ENCODE results near the gene C1orf35. TPM values are rescaled to one million over a fixed set of nuclear protein-coding genes. Genes with fewer than 3 reads are reported as not detected.

Gene C1orf35
- 1 to 10 TPM; 9.1 to 9.7 TPM for total RNA-seq

GRCh38 chr1:228102791-228103620 lies at the start of gene C1orf35:
TSS of gene C1orf35 (minus strand) at chr1:228103325. CDS start at chr1:228103227, 98 bp downstream.
- peak within 1 kb of the TSS; percentile 92 for H3K4me3 ChIP-seq
- no peaks in the 10 kb centered on the region for H3K27me3 ChIP-seq (replicated peaks; ENCODE audit: insufficient read depth)
- TF ChIP-seq CTCF (IDR thresholded peaks at IDR 0.05): no peak
- H3K36me3 ChIP-seq: peaks cover 32% of the 10 kb centered on the region
- H3K4me1 ChIP-seq (ENCODE audit: control insufficient read depth in 1 of 2, low read depth in 2 of 2): peaks cover 12 to 33% of the 10 kb centered on the region in 2 donors
- no peaks in the 10 kb centered on the region for H3K9me3 ChIP-seq
- DNase-seq (ENCODE audit: low spot score): peak; percentile 67
- ATAC-seq (ENCODE audit: insufficient number of reproducible peaks, low FRiP score, low read depth): peak; percentile 85
- H3K27ac ChIP-seq: peak within 1 kb of the TSS; percentile 77 to 92

- no peaks in the 10 kb centered on the region for H3K9me3 ChIP-seq
- no peak overlapping the region for H3K4me3 ChIP-seq
- H3K27me3 ChIP-seq (replicated peaks; ENCODE audit: insufficient read depth): no peaks in the 10 kb centered on the region
- peaks cover 26 to 34% of the 10 kb centered on the region in 2 donors for H3K4me1 ChIP-seq (ENCODE audit: control insufficient read depth in 1 of 2, low read depth in 2 of 2)
- ATAC-seq (ENCODE audit: insufficient number of reproducible peaks, low FRiP score, low read depth): no peak
- no peak for DNase-seq (ENCODE audit: low spot score)
- H3K36me3 ChIP-seq: no peaks in the 10 kb centered on the region
- no peak for TF ChIP-seq CTCF (IDR thresholded peaks at IDR 0.05)
- no peak overlapping the region for H3K27ac ChIP-seq
Observed at GRCh38 chr1:228152918-228153258, 49.8 kb upstream of the C1orf35 start.

GRCh38 chr1:228152097-228152917 lies 49.2 kb upstream of the C1orf35 start:
- Histone ChIP-seq H3K27ac (no peak overlapping the region), H3K9me3 (no peaks in the 10 kb centered on the region), H3K36me3 (peaks cover 4% of the 10 kb centered on the region), H3K4me1 (ENCODE audit: control insufficient read depth in 1 of 2, low read depth in 2 of 2) (peaks cover 26 to 34% of the 10 kb centered on the region in 2 donors), H3K4me3 (no peak overlapping the region), H3K27me3 (replicated peaks; ENCODE audit: insufficient read depth) (no peaks in the 10 kb centered on the region)
- DNase-seq (ENCODE audit: low spot score): no peak
- ATAC-seq (ENCODE audit: insufficient number of reproducible peaks, low FRiP score, low read depth): no peak
- no peak for TF ChIP-seq CTCF (IDR thresholded peaks at IDR 0.05)

- H3K4me3 ChIP-seq: peak overlapping the region; percentile 48
- H3K36me3 ChIP-seq: peaks cover 5% of the 10 kb centered on the region
- H3K27me3 ChIP-seq (replicated peaks; ENCODE audit: insufficient read depth): no peaks in the 10 kb centered on the region
- H3K4me1 ChIP-seq (ENCODE audit: control insufficient read depth in 1 of 2, low read depth in 2 of 2): peaks cover 26 to 34% of the 10 kb centered on the region in 2 donors
- TF ChIP-seq CTCF (IDR thresholded peaks at IDR 0.05): no peak
- ATAC-seq (ENCODE audit: insufficient number of reproducible peaks, low FRiP score, low read depth): no peak
- H3K9me3 ChIP-seq: no peaks in the 10 kb centered on the region
- no peak for DNase-seq (ENCODE audit: low spot score)
- H3K27ac ChIP-seq: peak overlapping the region; percentile 83 to 85
Observed at GRCh38 chr1:228151180-228151925, 48.2 kb upstream of the C1orf35 start.

All from thoracic aorta (tissue), 2 donors.